H1 (cell line): ENCODE measurements around the gene MAML3. TPM values are rescaled to one million over a fixed set of nuclear protein-coding genes. Genes with fewer than 3 reads are reported as not detected.

Source experiments
- CTCF ChIA-PET: fragments of 300-600 bp; sonication (Branson Sonifier 250); formaldehyde crosslinking; loops from one replicate; lab custom pipeline; 2021; ENCODE audit not compliant: partially characterized antibody; lab: Charles Lee
- POLR2A ChIA-PET: fragments of 300-600 bp; sonication (Branson Sonifier 250); formaldehyde crosslinking; loops from one replicate; lab custom pipeline; 2021; ENCODE audit warnings: inconsistent platforms; ENCODE audit not compliant: partially characterized antibody; lab: Charles Lee
- DNase-seq, 2 experiments: peaks; one replicate each; pipeline versions ENCODE4 v3.0.0 to v3.0.0-alpha.2; 2010 to 2022; ENCODE audit warnings: low spot score in 2 of 2, low read depth in 1 of 2, mixed read lengths in 1 of 2
- FAIRE-seq: peaks from 2 replicates; lab custom pipeline; 2011; peaks lifted over from hg19 to GRCh38; lab: Jason Lieb, UNC
- H2AFZ ChIP-seq: 2 replicates; pipeline ENCODE4 v1.8.1; 2012; ENCODE audit warnings: low read length, inconsistent platforms
- H2AK5ac ChIP-seq: 2 replicates; pipeline ENCODE4 v1.6.1; 2013; ENCODE audit warnings: low read depth, low read length
- H2BK120ac ChIP-seq: replicated peaks from 2 replicates; pipeline ENCODE3; 2013; ENCODE audit warnings: low read depth, low read length, inconsistent platforms
- H2BK12ac ChIP-seq: 2 replicates; pipeline ENCODE4 v1.6.1; 2013; ENCODE audit warnings: low read depth, low read length
- H2BK15ac ChIP-seq: 2 replicates; pipeline ENCODE4 v1.6.1; 2013; ENCODE audit warnings: low read length
- H2BK20ac ChIP-seq: 2 replicates; pipeline ENCODE4 v1.6.1; 2013; ENCODE audit warnings: low read length
- H2BK5ac ChIP-seq: 2 replicates; pipeline ENCODE4 v1.6.1; 2013; ENCODE audit warnings: low read depth, low read length
- H3K14ac ChIP-seq: 2 replicates; pipeline ENCODE4 v1.6.1; 2013; ENCODE audit warnings: inconsistent platforms; ENCODE audit not compliant: insufficient read length
- H3K18ac ChIP-seq: 2 replicates; pipeline ENCODE4 v1.6.1; 2013; ENCODE audit warnings: low read length; ENCODE audit errors: extremely low read depth
- H3K23ac ChIP-seq: 2 replicates; pipeline ENCODE4 v1.6.1; 2013; ENCODE audit warnings: inconsistent platforms; ENCODE audit not compliant: insufficient read length
- H3K23me2 ChIP-seq: 2 replicates; pipeline ENCODE4 v1.6.1; 2013; ENCODE audit warnings: low read depth, low read length
- H3K27ac ChIP-seq: 2 replicates; pipeline ENCODE4 v1.6.1; 2011; ENCODE audit warnings: low read depth, low read length, inconsistent platforms
- H3K27me3 ChIP-seq, 4 experiments: replicated peaks in 1 of 4; 1 replicate in 1 of 4; 2 replicates in 3 of 4; pipeline versions ENCODE4 v1.6.1 to v1.8.1; 2011 to 2013; ENCODE audit warnings: low read length in 3 of 4, mild to moderate bottlenecking in 3 of 4, inconsistent platforms in 2 of 4, mixed read lengths in 2 of 4, moderate library complexity in 1 of 4; ENCODE audit not compliant: control insufficient read depth in 3 of 4, insufficient read depth in 3 of 4; ENCODE audit errors: extremely low read depth in 1 of 4
- H3K36me3 ChIP-seq, 4 experiments: 2 replicates each; pipeline versions ENCODE4 v1.6.1 to v1.8.1; 2011 to 2013; ENCODE audit warnings: mild to moderate bottlenecking in 4 of 4, low read length in 3 of 4, moderate library complexity in 2 of 4, control low read depth in 1 of 4, inconsistent platforms in 1 of 4; ENCODE audit not compliant: insufficient read depth in 4 of 4, control insufficient read depth in 2 of 4
- H3K4ac ChIP-seq: replicated peaks from 2 replicates; pipeline ENCODE3; 2013; ENCODE audit warnings: low read length, low read depth, mixed read lengths, inconsistent platforms; ENCODE audit not compliant: insufficient read length
- H3K4me1 ChIP-seq, 4 experiments: replicated peaks in 1 of 4; 1 replicate in 1 of 4; 2 replicates in 3 of 4; pipeline versions ENCODE4 v1.6.1 to v1.8.1; 2011 to 2013; ENCODE audit warnings: low read length in 3 of 4, inconsistent platforms in 2 of 4, mixed read lengths in 1 of 4; ENCODE audit not compliant: insufficient read depth in 4 of 4, control insufficient read depth in 3 of 4
- H3K4me2 ChIP-seq, 2 experiments: 2 replicates each; pipeline versions ENCODE4 v1.6.1 to v1.8.1; 2011 to 2013; ENCODE audit warnings: low read depth in 2 of 2, low read length in 2 of 2, control low read depth in 1 of 2, inconsistent platforms in 1 of 2, mild to moderate bottlenecking in 1 of 2; ENCODE audit not compliant: insufficient read depth in 1 of 2
- H3K4me3 ChIP-seq, 4 experiments: fragments of 200-600, 300-600 bp in 1 of 4; sonication (generic), shearing (Covaris generic), sonication (Bioruptor Twin) in 1 of 4; 2 replicates each; pipeline versions ENCODE4 v1.5.1 to v1.8.1; 2011 to 2016; ENCODE audit warnings: low read length in 4 of 4, low read depth in 3 of 4, control low read depth in 2 of 4, inconsistent platforms in 2 of 4, mild to moderate bottlenecking in 2 of 4, mixed read lengths in 1 of 4, moderate library complexity in 1 of 4; ENCODE audit not compliant: insufficient read depth in 2 of 4; ENCODE audit errors: extremely low read depth in 1 of 4
- H3K56ac ChIP-seq: replicated peaks from 2 replicates; pipeline ENCODE3; 2013; ENCODE audit warnings: low read depth, mild to moderate bottlenecking, mixed read lengths, low read length, inconsistent platforms; ENCODE audit not compliant: insufficient read length
- H3K79me1 ChIP-seq: 2 replicates; pipeline ENCODE4 v1.6.1; 2013; ENCODE audit warnings: low read depth, low read length, control low read depth
- H3K79me2 ChIP-seq, 2 experiments: 2 replicates each; pipeline versions ENCODE4 v1.6.1 to v1.8.1; 2012 to 2013; ENCODE audit warnings: low read length in 2 of 2, mild to moderate bottlenecking in 2 of 2, inconsistent platforms in 1 of 2; ENCODE audit not compliant: insufficient read depth in 2 of 2, control insufficient read depth in 1 of 2
- H3K9ac ChIP-seq, 4 experiments: replicated peaks in 1 of 4; 1 replicate in 1 of 4; 2 replicates in 3 of 4; pipeline versions ENCODE4 v1.6.1 to v1.8.1; 2011 to 2013; ENCODE audit warnings: low read depth in 3 of 4, low read length in 3 of 4, control low read depth in 2 of 4, mild to moderate bottlenecking in 2 of 4, moderate library complexity in 2 of 4, inconsistent platforms in 1 of 4; ENCODE audit errors: extremely low read depth in 1 of 4
- H3K9me3 ChIP-seq, 2 experiments: 2 replicates each; pipeline versions ENCODE4 v1.6.1 to v1.8.1; 2012 to 2013; ENCODE audit warnings: mild to moderate bottlenecking in 2 of 2, moderate library complexity in 2 of 2, control low read depth in 1 of 2, inconsistent platforms in 1 of 2, low read depth in 1 of 2, low read length in 1 of 2, mixed read lengths in 1 of 2; ENCODE audit not compliant: insufficient read depth in 2 of 2
- H4K20me1 ChIP-seq, 2 experiments: replicated peaks in 1 of 2; 2 replicates each; pipeline versions ENCODE3 to v1.8.1; 2011 to 2013; ENCODE audit warnings: inconsistent platforms in 2 of 2, low read length in 2 of 2, mild to moderate bottlenecking in 1 of 2; ENCODE audit not compliant: insufficient read depth in 2 of 2, control insufficient read depth in 1 of 2
- H4K5ac ChIP-seq: 2 replicates; pipeline ENCODE4 v1.6.1; 2013; ENCODE audit warnings: low read length, low read depth, mixed read lengths, inconsistent platforms; ENCODE audit not compliant: insufficient read length
- H4K8ac ChIP-seq: 2 replicates; pipeline ENCODE4 v1.8.0; 2013; ENCODE audit warnings: mild to moderate bottlenecking, moderate library complexity, low read length, inconsistent platforms; ENCODE audit not compliant: insufficient read depth; ENCODE audit errors: extremely low read depth
- H4K91ac ChIP-seq: replicated peaks from 2 replicates; pipeline ENCODE3; 2013; ENCODE audit warnings: low read length, mixed read lengths, inconsistent platforms; ENCODE audit not compliant: insufficient read length
- ATF3 ChIP-seq: IDR thresholded peaks from 2 replicates; pipeline ENCODE4 v1.6.1; 2011; ENCODE audit warnings: low read depth, mild to moderate bottlenecking, low read length; ENCODE audit not compliant: insufficient read depth
- WGBS, 2 experiments: shearing (Covaris generic) in 1 of 2; methylation state at CpG; one replicate each; pipeline versions ENCODE4 v1.1.6 to v1.1.7; 2013 to 2015; ENCODE audit warnings: low lambda C conversion rate in 2 of 2, mixed read lengths in 2 of 2, inconsistent platforms in 1 of 2, low coverage in 1 of 2, missing lambda C conversion rate in 1 of 2; ENCODE audit not compliant: insufficient replicate concordance in 2 of 2, insufficient coverage in 1 of 2, insufficient read length in 1 of 2; ENCODE audit errors: extremely low coverage in 1 of 2, missing lambda C conversion rate in 1 of 2; 5-methylcytosine and 5-hydroxymethylcytosine counted together
- polyA plus RNA-seq, 7 experiments: library from polyadenylated mRNA; depleted of rRNA in 3 of 7; stranded (reverse) in 5 of 7; unstranded in 2 of 7; fragments of >200 nt in 5 of 7; fragments of 200-250 nt in 2 of 7; gene quantifications; 1 replicate in 5 of 7; 2 replicates in 1 of 7; 4 replicates in 1 of 7; pipeline versions ENCODE4 v1.2.1 to v1.2.3, GENCODE V29; 2011 to 2013; ENCODE audit warnings: missing spikeins in 2 of 7, mixed read lengths in 2 of 7
- total RNA-seq: library from RNA; stranded (reverse); fragmentation: NEBNext Ultra II Directional; extraction: Animal tissue kit (Norgen Biotek cat#: 25700); gene quantifications from 2 replicates; pipeline ENCODE4 v1.2.1, GENCODE V29; 2021

The MAML3 gene
- total and polyA plus RNA-seq, 2 of the 8 experiments (the other 6 are each of a cell fraction or from before 2014, with no cell fraction given): 2.1 to 5.7 TPM

- ChIA-PET CTCF (no interaction called here), POLR2A (no interaction called here)
- Histone ChIP-seq H4K8ac (no peak overlapping the region), H2BK12ac (no peak overlapping the region), H3K4me1 (no peaks in the 10 kb centered on the region), H3K4ac (no peak overlapping the region), H2BK20ac (no peak overlapping the region), H3K23ac (no peak overlapping the region), H3K9me3 (no peaks in the 10 kb centered on the region), H3K27me3 (no peaks in the 10 kb centered on the region; a peak in 2 of 7 replicates), H3K79me2 (no peaks in the 10 kb centered on the region), H3K79me1 (no peaks in the 10 kb centered on the region), H3K4me2 (no peak overlapping the region), H2AK5ac (no peak overlapping the region), H4K91ac (no peak overlapping the region), H3K27ac (no peak overlapping the region), H2BK5ac (no peak overlapping the region), H3K4me3 (no peak overlapping the region), H2BK120ac (no peak overlapping the region), H4K5ac (no peak overlapping the region), H4K20me1 (no peaks in the 10 kb centered on the region), H3K56ac (no peak overlapping the region), H3K18ac (no peak overlapping the region), H2AFZ (no peak overlapping the region), H3K9ac (no peak overlapping the region), H3K36me3 (no peaks in the 10 kb centered on the region), H3K14ac (no peak overlapping the region), H3K23me2 (no peaks in the 10 kb centered on the region), H2BK15ac (no peak overlapping the region)
- FAIRE-seq: no peak
- WGBS, 2 experiments: 85% methylated on average over 4 of the region's 4 CpGs; no CpG with 5 or more reads in 1 of the 2 experiments
- DNase-seq: no peak
- TF ChIP-seq ATF3: no peak
Measured at GRCh38 chr4:139957986-139958738, 195.8 kb downstream of the MAML3 start.
